ENCODE measurements around the gene TMEM59L. TPM values are rescaled to one million over a fixed set of nuclear protein-coding genes. Genes with fewer than 3 reads are reported as not detected.

Gene TMEM59L
- total and polyA plus RNA-seq, 12 donors, result 0.89 to 14.5 (median 5.4) TPM

- Histone ChIP-seq H3K27me3 (no peaks in the 10 kb centered on the region), H3K9me3 (replicated peaks in 1 of 3) (no peaks in the 10 kb centered on the region), H3K36me3 (replicated peaks in 1 of 2) (no peaks in the 10 kb centered on the region), H3K4me1 (replicated peaks in 1 of 2) (no peaks in the 10 kb centered on the region), H3K27ac (no peak overlapping the region), H3K4me3 (no peak overlapping the region)
- WGBS, 4 donors, result 77 to 85% (median 81%) methylated on average over 2 of the region's 2 CpGs
- intact Hi-C loops (cut with DNase I), result no loop called here
- no peak for TF ChIP-seq CTCF (IDR thresholded peaks at IDR 0.05)
- no peak for TF ChIP-seq POLR2A (IDR thresholded peaks at IDR 0.05)
- DNase-seq, result no peak
Observed at GRCh38 chr19:18626906-18627305, 14.2 kb downstream of the TMEM59L start.

- H3K4me1 ChIP-seq (replicated peaks in 1 of 2), result no peaks in the 10 kb centered on the region
- no peaks in the 10 kb centered on the region for H3K36me3 ChIP-seq (replicated peaks in 1 of 2)
- TF ChIP-seq CTCF (IDR thresholded peaks at IDR 0.05), result no peak
- no peak for TF ChIP-seq POLR2A (IDR thresholded peaks at IDR 0.05)
- 70 to 73% (median 71%) methylated on average over 13 to 15 of the region's 15 CpGs for WGBS, 4 donors
- H3K27ac ChIP-seq, result peak overlapping the region in 2 of 5 donors; percentile 67 to 72
- H3K9me3 ChIP-seq (replicated peaks in 1 of 3), result no peaks in the 10 kb centered on the region
- peak in 5 of 7 donors; percentile 23 to 75 (median 39) for DNase-seq
- intact Hi-C loops (cut with DNase I), result no loop called here
- no peaks in the 10 kb centered on the region for H3K27me3 ChIP-seq
- H3K4me3 ChIP-seq, result no peak overlapping the region
Observed at GRCh38 chr19:18629166-18630088, 16.8 kb downstream of the TMEM59L start.

- Histone ChIP-seq H3K4me1 (replicated peaks in 1 of 2) (peaks cover 3 to 11% of the 10 kb centered on the region in 2 donors), H3K27ac (no peak overlapping the region), H3K36me3 (replicated peaks in 1 of 2) (no peaks in the 10 kb centered on the region), H3K27me3 (no peaks in the 10 kb centered on the region), H3K4me3 (no peak overlapping the region), H3K9me3 (replicated peaks in 1 of 3) (no peaks in the 10 kb centered on the region)
- no peak for DNase-seq
- WGBS, 4 donors, result 73 to 95% (median 84%) methylated on average over 5 to 8 of the region's 8 CpGs
- TF ChIP-seq CTCF (IDR thresholded peaks at IDR 0.05), result no peak
- TF ChIP-seq POLR2A (IDR thresholded peaks at IDR 0.05), result no peak
- intact Hi-C loops (cut with DNase I), result no loop called here
Observed at GRCh38 chr19:18633321-18633720, 20.7 kb downstream of the TMEM59L start.

GRCh38 chr19:18634612-18635297 is 22.1 kb downstream of the TMEM59L start:
- intact Hi-C loops (cut with DNase I), result no loop called here
- H3K27me3 ChIP-seq, result no peaks in the 10 kb centered on the region
- no peak overlapping the region for H3K4me3 ChIP-seq
- 48 to 76% (median 56%) methylated on average over 6 to 12 of the region's 12 CpGs for WGBS, 4 donors
- H3K36me3 ChIP-seq (replicated peaks in 1 of 2), result no peaks in the 10 kb centered on the region
- peaks cover 3 to 12% of the 10 kb centered on the region in 2 donors for H3K4me1 ChIP-seq (replicated peaks in 1 of 2)
- H3K9me3 ChIP-seq (replicated peaks in 1 of 3), result no peaks in the 10 kb centered on the region
- TF ChIP-seq POLR2A (IDR thresholded peaks at IDR 0.05) (no peak), CTCF (IDR thresholded peaks at IDR 0.05) (no peak)
- H3K27ac ChIP-seq, result no peak overlapping the region
- DNase-seq, result no peak

All from adrenal gland (tissue), 12 donors.